Cardiac muscle cell (in vitro differentiated cells and primary cell): Measurements from ENCODE around the gene AHCTF1. TPM values are rescaled to one million over a fixed set of nuclear protein-coding genes. Genes with fewer than 3 reads are reported as not detected.

Experiments used
- DNase-seq, 2 donors: peaks; one replicate each; pipeline versions ENCODE4 v3.0.0 to v3.0.0-alpha.2; 2010 to 2017; ENCODE audit warnings: low read depth in 1 of 2, low spot score in 1 of 2
- H3K27ac ChIP-seq: fragments of 200-600 bp; sonication (generic); 2 replicates; pipeline ENCODE4 v1.5.1; 2016
- H3K27me3 ChIP-seq: fragments of 200-600 bp; sonication (generic); 2 replicates; pipeline ENCODE4 v1.6.0; 2016; ENCODE audit warnings: control low read depth
- H3K36me3 ChIP-seq: fragments of 200-600 bp; sonication (generic); 2 replicates; pipeline ENCODE4 v1.5.1; 2016; ENCODE audit warnings: control low read depth
- H3K4me1 ChIP-seq: fragments of 200-600 bp; sonication (generic); 2 replicates; pipeline ENCODE4 v1.8.1; 2017; ENCODE audit warnings: low read depth, mild to moderate bottlenecking, mixed run types
- H3K4me3 ChIP-seq: fragments of 200-600 bp; sonication (generic); 2 replicates; pipeline ENCODE4 v1.5.1; 2016; ENCODE audit warnings: mild to moderate bottlenecking
- H3K9me3 ChIP-seq: fragments of 200-600 bp; sonication (generic); 2 replicates; pipeline ENCODE4 v1.5.1; 2017; ENCODE audit warnings: low read depth, mild to moderate bottlenecking, control low read depth
- polyA plus RNA-seq: library from polyadenylated mRNA; unstranded; fragments of >200 nt; fragmentation: Nextera tagmentation; extraction: Ambion mirVana; gene quantifications from 2 replicates; pipeline ENCODE4 v1.2.1, GENCODE V29; 2016
- total RNA-seq: library from RNA; depleted of rRNA; stranded (reverse); fragments of >200 nt; gene quantifications from 2 replicates; pipeline ENCODE4 v1.2.3, GENCODE V29; 2016
- TF ChIP-seq, protein P1 (sequence below): IDR thresholded peaks from 2 replicates; pipeline ENCODE4 v1.5.1; 2012; ENCODE audit warnings: low read depth, mild to moderate bottlenecking, low read length

Gene AHCTF1
- total and polyA plus RNA-seq, 2 experiments from 2014 or later = 6.3 to 19.1 TPM

DNA sequence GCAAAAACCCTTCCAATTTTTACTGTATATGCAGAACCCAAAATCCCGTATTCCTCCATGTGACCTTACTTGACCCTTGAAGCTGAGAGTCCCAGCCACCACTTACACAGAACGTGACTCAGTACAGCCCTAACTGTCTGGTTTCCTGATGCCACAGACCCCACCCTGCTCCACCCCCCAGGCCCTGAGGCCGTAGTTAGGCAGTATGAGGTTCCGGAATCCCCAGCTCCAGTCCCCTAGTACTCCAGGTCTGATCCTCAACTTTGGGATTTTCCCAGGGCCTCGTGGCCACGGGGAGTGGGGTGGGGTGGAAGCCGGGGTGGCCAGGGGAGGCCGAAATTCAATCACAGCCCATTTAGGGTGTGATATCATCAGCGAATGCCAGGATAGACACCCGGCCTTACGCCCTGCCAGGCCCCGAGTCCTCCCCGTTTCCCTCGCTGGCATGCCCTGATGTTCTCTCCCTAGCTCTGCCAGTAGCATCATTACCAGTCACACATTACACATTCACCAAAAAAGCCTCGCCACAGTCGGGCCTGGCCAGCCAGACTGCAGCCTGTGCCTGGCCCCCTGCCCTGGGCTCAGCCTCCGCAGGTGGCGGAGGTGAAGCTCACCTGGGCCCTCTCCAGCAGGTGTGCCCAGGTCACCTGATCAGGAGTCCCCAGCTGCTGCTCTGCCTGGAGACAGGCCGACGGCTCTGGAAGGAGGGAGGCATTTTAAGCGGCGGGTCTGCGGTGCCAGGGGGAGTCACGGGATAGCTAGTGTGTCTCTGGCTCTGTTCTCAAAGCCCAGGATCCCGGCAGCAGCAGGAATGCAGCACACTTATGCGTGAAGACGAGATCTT lies 136.7 kb downstream of the AHCTF1 start:
- Histone ChIP-seq H3K4me3 (no peak overlapping the region), H3K9me3 (no peaks in the 10 kb centered on the region), H3K4me1 (peaks cover 7% of the 10 kb centered on the region), H3K27me3 (no peaks in the 10 kb centered on the region), H3K36me3 (no peaks in the 10 kb centered on the region), H3K27ac (no peak overlapping the region)
- peak; percentile 18 to 22 for DNase-seq
- TF ChIP-seq, protein P1, sequence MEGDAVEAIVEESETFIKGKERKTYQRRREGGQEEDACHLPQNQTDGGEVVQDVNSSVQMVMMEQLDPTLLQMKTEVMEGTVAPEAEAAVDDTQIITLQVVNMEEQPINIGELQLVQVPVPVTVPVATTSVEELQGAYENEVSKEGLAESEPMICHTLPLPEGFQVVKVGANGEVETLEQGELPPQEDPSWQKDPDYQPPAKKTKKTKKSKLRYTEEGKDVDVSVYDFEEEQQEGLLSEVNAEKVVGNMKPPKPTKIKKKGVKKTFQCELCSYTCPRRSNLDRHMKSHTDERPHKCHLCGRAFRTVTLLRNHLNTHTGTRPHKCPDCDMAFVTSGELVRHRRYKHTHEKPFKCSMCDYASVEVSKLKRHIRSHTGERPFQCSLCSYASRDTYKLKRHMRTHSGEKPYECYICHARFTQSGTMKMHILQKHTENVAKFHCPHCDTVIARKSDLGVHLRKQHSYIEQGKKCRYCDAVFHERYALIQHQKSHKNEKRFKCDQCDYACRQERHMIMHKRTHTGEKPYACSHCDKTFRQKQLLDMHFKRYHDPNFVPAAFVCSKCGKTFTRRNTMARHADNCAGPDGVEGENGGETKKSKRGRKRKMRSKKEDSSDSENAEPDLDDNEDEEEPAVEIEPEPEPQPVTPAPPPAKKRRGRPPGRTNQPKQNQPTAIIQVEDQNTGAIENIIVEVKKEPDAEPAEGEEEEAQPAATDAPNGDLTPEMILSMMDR = no peak

GRCh38 chr1:246794048-246794827 lies 137.5 kb downstream of the AHCTF1 start:
- TF ChIP-seq, protein P1 = no peak
- H3K9me3 ChIP-seq = no peaks in the 10 kb centered on the region
- no peaks in the 10 kb centered on the region for H3K27me3 ChIP-seq
- peaks cover 8% of the 10 kb centered on the region for H3K4me1 ChIP-seq
- H3K27ac ChIP-seq = no peak overlapping the region
- DNase-seq = peak; percentile 5 to 67
- H3K36me3 ChIP-seq = no peaks in the 10 kb centered on the region
- no peak overlapping the region for H3K4me3 ChIP-seq

DNA sequence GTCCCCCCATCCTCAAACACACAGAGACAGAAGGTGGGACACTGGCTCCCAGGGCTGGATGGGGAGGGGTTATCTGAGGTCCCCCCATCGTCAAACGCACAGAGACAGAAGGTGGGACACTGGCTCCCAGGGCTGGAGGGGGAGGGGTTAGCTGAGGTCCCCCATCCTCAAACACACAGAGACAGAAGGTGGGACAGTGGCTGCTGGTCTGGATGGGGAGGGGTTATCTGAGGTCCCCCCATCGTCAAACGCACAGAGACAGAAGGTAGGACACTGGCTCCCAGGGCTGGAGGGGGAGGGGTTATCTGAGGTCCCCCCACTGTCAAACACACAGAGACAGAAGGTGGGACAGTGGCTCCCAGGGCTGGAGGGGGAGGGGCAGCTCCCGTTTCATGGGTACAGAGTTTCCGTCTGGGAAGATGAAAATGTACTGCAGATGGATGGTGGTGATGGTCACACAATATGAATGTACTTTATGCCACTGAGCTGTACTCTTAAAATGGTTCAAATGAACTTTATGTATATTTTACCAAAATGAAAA lies 138.3 kb downstream of the AHCTF1 start:
- no peak for DNase-seq
- TF ChIP-seq, protein P1 = no peak
- H3K9me3 ChIP-seq = no peaks in the 10 kb centered on the region

GRCh38 chr1:246792603-246793002 lies 139.1 kb downstream of the AHCTF1 start:
- Histone ChIP-seq H3K36me3 (no peaks in the 10 kb centered on the region), H3K9me3 (no peaks in the 10 kb centered on the region), H3K4me1 (peaks cover 10% of the 10 kb centered on the region), H3K4me3 (no peak overlapping the region), H3K27ac (no peak overlapping the region), H3K27me3 (no peaks in the 10 kb centered on the region)
- TF ChIP-seq, protein P1 = no peak
- no peak for DNase-seq

More for the DNA sequence above, 138.3 kb downstream of the AHCTF1 start:
- H3K4me1 ChIP-seq = peaks cover 10% of the 10 kb centered on the region
- no peaks in the 10 kb centered on the region for H3K27me3 ChIP-seq
- no peak overlapping the region for H3K4me3 ChIP-seq
- no peak overlapping the region for H3K27ac ChIP-seq
- no peaks in the 10 kb centered on the region for H3K36me3 ChIP-seq

- DNase-seq = no peak
- Histone ChIP-seq H3K27ac (no peak overlapping the region), H3K9me3 (no peaks in the 10 kb centered on the region), H3K27me3 (no peaks in the 10 kb centered on the region), H3K36me3 (no peaks in the 10 kb centered on the region), H3K4me3 (no peak overlapping the region), H3K4me1 (peaks cover 10% of the 10 kb centered on the region)
- TF ChIP-seq, protein P1 = no peak
These were observed 140.3 kb downstream of the AHCTF1 start for GRCh38 chr1:246791303-246791918.
